ES-I3 (cell line): Measurements from ENCODE around the gene VIPR2.

Source experiments
- H3K36me3 ChIP-seq: 2 replicates; pipeline ENCODE4 v1.6.1; 2013; ENCODE audit warnings: mild to moderate bottlenecking, low read length, control low read depth, moderate library complexity; ENCODE audit not compliant: insufficient read depth
- H3K4me1 ChIP-seq: 2 replicates; pipeline ENCODE4 v1.6.1; 2013; ENCODE audit warnings: mild to moderate bottlenecking, control low read depth, low read length; ENCODE audit not compliant: insufficient read depth
- H3K9ac ChIP-seq: 2 replicates; pipeline ENCODE4 v1.6.1; 2013; ENCODE audit warnings: low read depth, mild to moderate bottlenecking, low read length, moderate library complexity
- H3K9me3 ChIP-seq: 2 replicates; pipeline ENCODE4 v1.6.1; 2013; ENCODE audit warnings: mild to moderate bottlenecking, low read length, moderate library complexity; ENCODE audit not compliant: control insufficient read depth, insufficient read depth

The VIPR2 gene

DNA sequence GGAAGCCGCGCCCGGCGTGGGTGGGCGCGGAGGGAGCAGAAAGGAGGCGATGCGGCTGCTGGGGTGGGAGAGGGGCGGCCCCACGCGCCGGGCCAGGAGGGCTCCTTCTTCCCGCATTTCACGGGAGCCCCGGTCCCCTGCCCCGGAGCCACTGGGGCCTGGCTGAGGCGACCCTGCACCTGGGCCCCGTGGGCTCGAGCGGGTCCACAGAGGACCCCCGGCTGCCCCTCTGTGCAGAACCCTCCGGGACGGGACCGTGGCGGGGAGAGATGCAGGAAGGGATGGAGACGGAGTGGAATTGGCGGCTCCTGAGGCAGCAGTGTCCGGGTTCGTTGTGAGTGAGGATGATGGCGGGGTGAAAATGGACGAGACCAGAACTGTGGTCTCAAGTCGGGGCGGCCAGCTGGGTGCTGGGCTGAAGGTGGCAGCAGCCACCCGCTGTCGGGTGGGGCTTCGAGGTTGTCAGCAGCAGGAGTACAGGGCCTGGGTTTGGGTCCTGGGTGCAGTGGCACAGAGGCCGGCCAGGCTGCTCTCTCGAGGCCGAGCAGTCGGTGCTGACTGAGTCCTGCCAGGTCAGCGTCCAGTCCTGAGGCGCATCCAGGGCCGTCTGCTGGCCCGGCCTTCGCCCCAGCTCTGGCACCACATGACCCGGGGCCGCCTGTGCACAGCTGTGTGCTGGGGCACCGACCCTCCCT lies 80.4 kb downstream of the VIPR2 start:
- no peaks in the 10 kb centered on the region for H3K36me3 ChIP-seq
- H3K9ac ChIP-seq, result no peak overlapping the region
- no peaks in the 10 kb centered on the region for H3K4me1 ChIP-seq
- no peaks in the 10 kb centered on the region for H3K9me3 ChIP-seq

GRCh38 chr7:159063046-159063840 lies 81.4 kb downstream of the VIPR2 start:
- Histone ChIP-seq H3K9ac (no peak overlapping the region), H3K9me3 (no peaks in the 10 kb centered on the region), H3K36me3 (no peaks in the 10 kb centered on the region), H3K4me1 (no peaks in the 10 kb centered on the region)

GRCh38 chr7:159062569-159062968 lies 82.1 kb downstream of the VIPR2 start:
- Histone ChIP-seq H3K9ac (no peak overlapping the region), H3K36me3 (no peaks in the 10 kb centered on the region), H3K4me1 (no peaks in the 10 kb centered on the region), H3K9me3 (no peaks in the 10 kb centered on the region)

- Histone ChIP-seq H3K9ac (no peak overlapping the region), H3K36me3 (no peaks in the 10 kb centered on the region), H3K9me3 (no peaks in the 10 kb centered on the region), H3K4me1 (no peaks in the 10 kb centered on the region)
Measured at GRCh38 chr7:159061674-159062212, 82.9 kb downstream of the VIPR2 start.

- no peak overlapping the region for H3K9ac ChIP-seq
- no peaks in the 10 kb centered on the region for H3K36me3 ChIP-seq
- H3K4me1 ChIP-seq, result no peaks in the 10 kb centered on the region
- H3K9me3 ChIP-seq, result no peaks in the 10 kb centered on the region
Measured at GRCh38 chr7:159061209-159061608, 83.5 kb downstream of the VIPR2 start.

- Histone ChIP-seq H3K9ac (no peak overlapping the region), H3K36me3 (no peaks in the 10 kb centered on the region), H3K4me1 (no peaks in the 10 kb centered on the region), H3K9me3 (no peaks in the 10 kb centered on the region)
Measured at GRCh38 chr7:159060440-159060839, 84.2 kb downstream of the VIPR2 start.

DNA sequence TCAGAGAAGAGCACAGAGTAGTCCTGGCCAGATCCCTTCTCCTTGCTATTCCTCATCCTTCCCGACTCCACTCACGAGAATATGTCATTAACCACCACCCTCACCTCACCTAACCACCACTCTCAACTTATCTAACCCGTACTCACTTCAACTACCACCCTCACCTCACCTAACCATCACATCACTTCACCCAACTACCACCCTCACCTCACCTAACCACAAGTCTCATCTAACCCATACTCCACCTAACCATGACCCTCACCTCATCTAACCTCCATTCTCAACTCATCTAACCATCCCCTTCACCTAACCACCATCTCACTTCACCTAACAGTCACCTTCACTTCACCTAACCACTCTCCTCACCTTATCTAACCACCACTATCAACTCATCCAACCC lies 85.0 kb downstream of the VIPR2 start:
- Histone ChIP-seq H3K9ac (no peak overlapping the region), H3K9me3 (no peaks in the 10 kb centered on the region), H3K4me1 (no peaks in the 10 kb centered on the region), H3K36me3 (no peaks in the 10 kb centered on the region)

DNA sequence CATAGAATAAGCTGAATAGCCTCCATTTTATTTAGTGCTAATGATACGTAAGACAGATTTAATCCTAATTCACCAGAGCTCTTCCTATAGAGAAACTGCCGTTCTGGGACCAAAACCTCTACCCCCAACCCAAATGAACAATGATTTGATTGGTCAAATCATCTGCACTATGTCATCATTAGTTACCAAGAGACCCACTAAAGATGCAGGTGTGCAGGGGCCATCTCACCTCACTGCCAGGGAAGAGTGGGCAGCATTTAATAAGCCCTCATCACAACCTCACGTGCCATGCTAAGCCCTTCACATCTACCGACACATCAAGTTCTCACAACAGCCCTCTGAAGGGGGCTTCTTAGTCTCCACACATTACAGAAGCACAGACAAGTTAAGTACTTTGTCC lies 87.0 kb downstream of the VIPR2 start:
- Histone ChIP-seq H3K36me3 (no peaks in the 10 kb centered on the region), H3K9me3 (no peaks in the 10 kb centered on the region), H3K4me1 (no peaks in the 10 kb centered on the region), H3K9ac (no peak overlapping the region)

DNA sequence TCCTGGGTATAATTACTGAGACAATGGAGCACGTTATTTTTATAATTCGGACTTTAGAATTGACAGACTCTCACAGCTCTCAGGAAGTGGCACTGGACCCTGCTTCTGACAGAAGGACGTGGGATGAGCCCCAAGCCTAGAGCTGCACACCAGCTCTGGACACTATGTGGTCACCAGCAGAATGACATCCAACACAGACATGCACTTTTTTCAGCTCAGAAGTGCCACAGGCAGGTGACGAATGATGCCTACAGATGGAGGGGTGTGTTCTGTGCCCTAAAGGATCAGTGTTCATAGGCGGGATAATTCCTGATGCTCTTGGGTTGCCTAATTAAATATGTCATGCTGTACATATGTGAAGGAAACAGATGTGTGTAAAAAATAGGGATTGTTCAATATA lies 87.9 kb downstream of the VIPR2 start:
- Histone ChIP-seq H3K9me3 (no peaks in the 10 kb centered on the region), H3K4me1 (no peaks in the 10 kb centered on the region), H3K9ac (no peak overlapping the region), H3K36me3 (no peaks in the 10 kb centered on the region)

- peaks cover 4% of the 10 kb centered on the region; the same call in 1 of the 2 replicates for H3K4me1 ChIP-seq
- H3K36me3 ChIP-seq, result no peaks in the 10 kb centered on the region
- H3K9ac ChIP-seq, result no peak overlapping the region
- H3K9me3 ChIP-seq, result no peaks in the 10 kb centered on the region
Measured at GRCh38 chr7:159051916-159052315, 92.8 kb downstream of the VIPR2 start.

DNA sequence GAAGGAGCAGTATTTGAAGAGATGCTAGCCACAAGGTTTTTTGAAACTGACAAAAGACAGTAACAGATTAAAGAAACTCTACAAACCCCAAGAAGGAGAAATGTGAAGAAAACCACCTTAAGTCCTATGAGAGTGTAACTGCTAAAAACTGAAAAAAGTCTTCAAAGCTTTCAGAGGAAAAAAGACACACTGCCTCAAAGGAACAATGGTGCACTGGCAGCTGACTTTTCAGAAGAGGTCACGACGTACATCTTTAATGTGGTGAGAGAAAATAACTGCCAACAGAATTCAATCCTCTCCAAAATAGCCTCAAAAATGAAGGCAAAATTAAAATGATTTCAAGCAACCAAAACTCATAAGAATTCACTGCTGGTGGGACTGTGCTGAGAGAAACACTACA lies 94.0 kb downstream of the VIPR2 start:
- H3K9me3 ChIP-seq, result no peaks in the 10 kb centered on the region
- peaks cover 4% of the 10 kb centered on the region; the same call in 1 of the 2 replicates for H3K4me1 ChIP-seq
- no peak overlapping the region for H3K9ac ChIP-seq
- no peaks in the 10 kb centered on the region for H3K36me3 ChIP-seq

- Histone ChIP-seq H3K9ac (no peak overlapping the region), H3K36me3 (no peaks in the 10 kb centered on the region), H3K4me1 (peaks cover 4% of the 10 kb centered on the region; the same call in 1 of the 2 replicates), H3K9me3 (no peaks in the 10 kb centered on the region)
Measured at GRCh38 chr7:159049266-159050025, 95.2 kb downstream of the VIPR2 start.

DNA sequence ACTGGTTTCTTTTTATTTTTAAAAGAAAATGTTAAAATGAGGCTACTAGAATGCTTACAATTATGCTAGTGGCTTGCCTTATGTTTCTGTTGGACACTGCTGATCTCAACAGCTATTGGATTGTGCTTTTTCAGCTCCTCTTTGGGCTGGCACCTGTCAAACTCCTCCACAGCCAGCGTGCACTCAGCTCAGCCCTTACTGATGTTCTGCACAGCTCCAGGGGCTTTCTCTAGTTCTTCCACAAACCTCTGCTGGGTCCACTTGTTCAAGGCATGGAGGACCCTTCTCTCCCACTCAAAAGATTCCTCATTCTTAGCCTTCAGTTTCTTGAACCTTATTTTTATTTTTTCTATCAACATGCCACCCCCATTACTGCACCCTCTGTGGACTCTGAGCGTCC lies 96.0 kb downstream of the VIPR2 start:
- H3K4me1 ChIP-seq, result peaks cover 4% of the 10 kb centered on the region; the same call in 1 of the 2 replicates
- H3K36me3 ChIP-seq, result no peaks in the 10 kb centered on the region
- no peak overlapping the region for H3K9ac ChIP-seq
- H3K9me3 ChIP-seq, result peaks cover under 1% of the 10 kb centered on the region; the same call in 1 of the 2 replicates

GRCh38 chr7:159047536-159047935 lies 97.1 kb downstream of the VIPR2 start:
- H3K9ac ChIP-seq, result no peak overlapping the region
- no peaks in the 10 kb centered on the region for H3K36me3 ChIP-seq
- peaks cover 3% of the 10 kb centered on the region; the same call in 1 of the 2 replicates for H3K9me3 ChIP-seq
- H3K4me1 ChIP-seq, result peaks cover 4% of the 10 kb centered on the region; the same call in 1 of the 2 replicates
